D341Med (cell line): Measurements from ENCODE around the gene PAPLN.
"Not testable (repeated sequence)": the region's sequence is repeated elsewhere in the genome, so short reads cannot be mapped to it uniquely, and the experiment has no call there.

Source experiments
- DNase-seq: peaks from one replicate; pipeline ENCODE4 v3.0.0; 2012; ENCODE audit warnings: low spot score

PAPLN gene

DNA sequence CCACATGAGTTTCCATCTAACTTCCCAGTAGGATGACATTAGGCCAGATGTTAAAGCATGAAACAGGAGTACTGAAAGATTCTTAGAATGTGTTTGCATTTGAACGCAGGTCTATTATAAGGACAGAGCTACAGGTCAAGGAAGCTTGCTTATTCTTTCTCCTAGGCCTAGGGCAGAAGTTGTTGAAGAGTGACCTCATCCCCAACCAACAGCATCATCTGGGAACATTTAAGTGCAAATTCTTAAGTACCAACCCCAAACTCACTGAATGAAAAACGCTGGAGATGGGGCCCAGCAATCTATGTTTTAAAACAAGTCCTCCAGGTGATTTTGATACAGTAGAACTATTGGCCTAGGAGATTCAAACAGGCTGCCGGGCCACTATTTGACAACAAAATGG is 52.4 kb downstream of the PAPLN start:
- no peak for DNase-seq

GRCh38 chr14:73290279-73290678 is 53.0 kb downstream of the PAPLN start:
- no peak for DNase-seq

DNA sequence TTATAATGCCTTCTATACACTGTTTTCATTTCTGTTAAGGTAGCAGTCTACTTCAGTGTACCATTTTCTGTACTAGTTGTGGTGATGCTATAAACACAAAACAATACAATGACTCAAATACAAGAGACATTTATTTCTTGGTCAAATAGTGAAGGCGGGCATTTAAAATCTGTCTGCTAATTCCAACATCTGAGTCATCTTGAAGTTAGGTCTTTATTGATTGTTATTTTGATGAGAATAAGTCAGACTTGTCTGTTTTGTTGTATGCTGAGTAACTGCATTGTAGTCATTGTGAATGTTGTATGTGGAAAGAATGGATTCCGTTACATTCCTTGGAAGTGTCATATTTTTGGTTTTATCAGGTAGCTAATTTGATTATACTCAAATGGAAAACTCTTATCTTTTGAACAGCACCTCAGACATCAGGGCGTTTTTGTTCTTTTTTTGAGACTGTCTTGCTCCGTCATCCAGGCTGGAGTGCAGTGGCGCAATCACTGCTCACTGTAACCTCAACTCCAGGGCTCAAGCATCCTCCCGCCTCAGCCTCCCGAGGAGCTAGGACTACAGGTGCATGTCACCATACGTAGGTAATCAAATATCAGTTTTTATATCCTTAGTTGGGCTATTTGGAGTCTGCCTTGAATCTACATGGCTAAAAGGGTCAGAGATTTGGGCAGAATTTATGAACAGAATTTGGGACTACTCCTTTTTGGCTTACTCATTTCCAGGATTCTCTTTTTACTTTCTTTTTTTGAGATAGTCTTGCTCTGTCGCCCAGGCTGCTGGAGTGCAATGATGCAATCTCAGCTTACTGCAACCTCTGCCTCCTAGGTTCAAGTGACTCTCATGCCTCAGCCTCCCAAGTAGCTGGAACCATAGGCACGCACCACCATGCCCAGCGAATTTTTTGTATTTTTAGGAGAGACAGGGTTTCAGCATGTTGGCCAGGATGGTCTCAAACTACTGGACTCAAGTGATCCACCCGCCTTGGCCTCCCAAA is 56.8 kb downstream of the PAPLN start:
- no peak for DNase-seq

- DNase-seq, result peak; percentile 46
Observed at GRCh38 chr14:73295198-73295796, 58.0 kb downstream of the PAPLN start.

DNA sequence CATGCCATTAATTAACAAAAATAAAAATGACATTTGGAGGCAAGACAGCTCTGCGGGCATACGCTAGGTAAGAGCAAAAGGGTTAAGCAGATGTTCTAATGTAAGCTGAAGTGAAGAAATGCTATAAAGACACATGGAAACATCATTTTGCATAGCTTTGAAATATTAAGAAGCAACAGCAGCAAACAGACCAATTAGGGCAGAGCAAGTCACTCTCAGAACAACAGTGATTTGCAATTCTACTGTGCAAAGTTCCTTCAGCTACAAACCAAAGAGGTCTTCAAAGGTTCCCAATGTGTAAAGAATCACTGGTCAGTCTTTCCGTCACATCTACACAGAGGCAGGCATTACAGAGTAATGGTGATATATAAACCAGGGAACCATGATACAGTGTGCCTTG is 68.2 kb downstream of the PAPLN start:
- no peak for DNase-seq

DNA sequence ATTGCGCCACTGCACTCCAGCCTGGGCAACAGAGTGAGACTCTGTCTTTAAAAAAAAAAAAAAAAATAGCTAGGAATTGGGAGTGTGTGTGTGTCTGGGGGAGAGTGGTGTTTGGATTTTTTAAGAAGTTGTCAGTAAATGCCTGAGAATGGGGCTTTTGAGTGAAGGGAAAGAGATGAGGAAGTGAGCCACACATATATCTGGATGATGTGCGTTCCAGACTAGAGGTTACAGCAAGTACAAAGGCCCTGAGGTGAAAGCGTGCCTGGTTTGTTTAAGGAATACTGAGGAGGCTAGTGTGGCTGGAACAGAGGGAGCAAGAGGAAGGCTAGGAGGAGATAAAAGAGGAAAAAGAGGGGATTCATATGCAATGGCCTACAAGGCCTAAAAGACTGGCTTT is 70.0 kb downstream of the PAPLN start:
- DNase-seq, result no peak

DNA sequence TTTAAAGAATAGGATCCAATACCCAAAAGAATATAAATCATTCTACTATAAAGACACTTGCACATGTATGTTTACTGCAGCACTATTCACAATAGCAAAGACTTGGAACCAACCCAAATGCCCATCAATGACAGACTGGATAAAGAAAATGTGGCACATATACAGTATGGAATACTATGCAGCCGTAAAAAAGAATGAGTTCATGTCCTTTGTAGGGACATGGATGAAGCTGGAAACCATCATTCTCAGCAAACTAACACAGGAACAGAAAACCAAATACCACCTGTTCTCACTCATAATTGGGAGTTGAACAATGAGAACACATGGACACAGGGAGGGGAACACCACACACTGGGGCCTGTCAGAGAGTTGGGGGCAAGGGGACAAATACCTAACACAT is 71.9 kb downstream of the PAPLN start:
- not testable (repeated sequence) for DNase-seq

GRCh38 chr14:73311708-73312030 is 74.4 kb downstream of the PAPLN start:
- DNase-seq, result no peak

- no peak for DNase-seq
Observed at GRCh38 chr14:73312687-73313086, 75.4 kb downstream of the PAPLN start.

DNA sequence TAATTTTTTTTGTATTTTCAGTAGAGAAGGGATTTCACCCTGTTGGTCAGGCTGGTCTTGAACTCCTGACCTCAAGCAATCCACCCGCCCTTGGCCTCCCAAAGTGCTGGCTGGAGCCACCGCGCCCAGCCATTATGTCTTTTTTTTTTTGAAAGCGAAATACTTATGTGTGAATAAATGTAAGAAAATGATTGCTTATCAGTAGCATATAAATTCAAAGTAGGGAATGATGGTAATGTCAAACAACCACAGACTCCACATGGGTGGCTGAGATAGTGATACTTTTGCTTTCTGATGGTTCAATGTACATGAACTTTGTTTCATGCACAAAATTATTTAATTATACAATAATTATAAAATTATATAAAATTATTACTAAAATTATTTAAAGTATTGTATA is 75.8 kb downstream of the PAPLN start:
- no peak for DNase-seq

GRCh38 chr14:73323896-73324399 is 86.6 kb downstream of the PAPLN start:
- no peak for DNase-seq
